Neuronal stem cell (in vitro differentiated cells): ENCODE results near the gene NOC4L.

Experiments used
- DNase-seq: peaks from one replicate; pipeline ENCODE4 v3.0.0-alpha.2; 2013; ENCODE audit warnings: low spot score
- H2AFZ ChIP-seq: one replicate; pipeline ENCODE4 v1.6.1; 2013; ENCODE audit warnings: mild to moderate bottlenecking, low read length, inconsistent platforms
- H2AK5ac ChIP-seq: 2 replicates; pipeline ENCODE4 v1.6.1; 2013; ENCODE audit warnings: low read depth, mild to moderate bottlenecking, inconsistent platforms, low read length, moderate library complexity, mixed read lengths
- H2BK120ac ChIP-seq: 2 replicates; pipeline ENCODE4 v1.6.1; 2013; ENCODE audit warnings: low read depth, mild to moderate bottlenecking, inconsistent platforms, low read length, moderate library complexity, mixed read lengths
- H2BK12ac ChIP-seq: one replicate; pipeline ENCODE4 v1.6.1; 2013; ENCODE audit warnings: low read length, inconsistent platforms
- H2BK15ac ChIP-seq: 2 replicates; pipeline ENCODE4 v1.6.1; 2013; ENCODE audit warnings: mild to moderate bottlenecking, low read length, inconsistent platforms, mixed read lengths
- H2BK5ac ChIP-seq: one replicate; pipeline ENCODE4 v1.6.1; 2013; ENCODE audit warnings: inconsistent platforms, mild to moderate bottlenecking, low read length, moderate library complexity
- H3K14ac ChIP-seq: one replicate; pipeline ENCODE4 v1.6.1; 2013; ENCODE audit warnings: low read length, inconsistent platforms
- H3K18ac ChIP-seq: 2 replicates; pipeline ENCODE4 v1.6.1; 2013; ENCODE audit warnings: low read length, inconsistent platforms
- H3K23ac ChIP-seq: 2 replicates; pipeline ENCODE4 v1.6.1; 2013; ENCODE audit warnings: low read depth, mild to moderate bottlenecking, mixed read lengths, low read length, inconsistent platforms; ENCODE audit not compliant: poor library complexity
- H3K27ac ChIP-seq: replicated peaks from 3 replicates; pipeline ENCODE4 v1.5.1; 2013; ENCODE audit warnings: low read length, inconsistent platforms
- H3K27me3 ChIP-seq, 3 experiments: 2 replicates each; pipeline ENCODE4 v1.6.1; 2013; ENCODE audit warnings: low read length in 3 of 3, mild to moderate bottlenecking in 2 of 3, inconsistent platforms in 1 of 3, low read depth in 1 of 3, mixed read lengths in 1 of 3, moderate library complexity in 1 of 3; ENCODE audit not compliant: control insufficient read depth in 3 of 3, insufficient read depth in 3 of 3
- H3K36me3 ChIP-seq, 2 donors: replicated peaks in 1 of 2; 2 replicates each; pipeline ENCODE4 v1.6.1; 2013; ENCODE audit warnings: low read length in 2 of 2; ENCODE audit not compliant: control insufficient read depth in 2 of 2, insufficient read depth in 2 of 2
- H3K4ac ChIP-seq: 2 replicates; pipeline ENCODE4 v1.6.1; 2013; ENCODE audit warnings: inconsistent platforms, mild to moderate bottlenecking, low read length, moderate library complexity
- H3K4me1 ChIP-seq, 2 donors: 1 replicate in 1 of 2; 2 replicates in 1 of 2; pipeline ENCODE4 v1.6.1; 2013; ENCODE audit warnings: low read length in 2 of 2, low read depth in 1 of 2; ENCODE audit not compliant: control insufficient read depth in 2 of 2, insufficient read depth in 1 of 2
- H3K4me2 ChIP-seq: one replicate; pipeline ENCODE4 v1.6.1; 2013; ENCODE audit warnings: mild to moderate bottlenecking, low read length, inconsistent platforms; ENCODE audit not compliant: insufficient read depth, poor library complexity, severe bottlenecking
- H3K4me3 ChIP-seq, 2 donors: 2 replicates each; pipeline ENCODE4 v1.5.1; 2013; ENCODE audit warnings: low read length in 2 of 2, mild to moderate bottlenecking in 2 of 2, inconsistent platforms in 1 of 2, moderate library complexity in 1 of 2
- H3K79me1 ChIP-seq: one replicate; pipeline ENCODE4 v1.6.1; 2013; ENCODE audit warnings: low read depth, mild to moderate bottlenecking, inconsistent platforms, low read length, moderate library complexity
- H3K9ac ChIP-seq: one replicate; pipeline ENCODE4 v1.6.1; 2013; ENCODE audit warnings: mild to moderate bottlenecking, low read depth, low read length, inconsistent platforms; ENCODE audit not compliant: poor library complexity
- H3K9me3 ChIP-seq, 2 donors: replicated peaks in 1 of 2; 2 replicates each; pipeline versions ENCODE3 to v1.6.1; 2013; ENCODE audit warnings: low read length in 2 of 2, mild to moderate bottlenecking in 2 of 2, inconsistent platforms in 1 of 2, low read depth in 1 of 2, mixed read lengths in 1 of 2, moderate library complexity in 1 of 2; ENCODE audit not compliant: control insufficient read depth in 2 of 2, insufficient read depth in 1 of 2
- H4K8ac ChIP-seq: one replicate; pipeline ENCODE4 v1.6.1; 2013; ENCODE audit warnings: low read depth, mild to moderate bottlenecking, inconsistent platforms, low read length, moderate library complexity
- H4K91ac ChIP-seq: one replicate; pipeline ENCODE4 v1.6.1; 2013; ENCODE audit warnings: low read length, low read depth, mild to moderate bottlenecking, inconsistent platforms; ENCODE audit not compliant: poor library complexity
- WGBS, 2 donors: extraction: QIAGEN DNeasy Blood & Tissue Kit; methylation state at CpG; one replicate each; pipeline ENCODE4 v1.1.7; 2013; ENCODE audit warnings: missing lambda C conversion rate in 2 of 2, mixed read lengths in 1 of 2; ENCODE audit not compliant: insufficient read length in 2 of 2, insufficient replicate concordance in 1 of 2; ENCODE audit errors: extremely low coverage in 2 of 2; 5-methylcytosine and 5-hydroxymethylcytosine counted together

NOC4L gene

DNA sequence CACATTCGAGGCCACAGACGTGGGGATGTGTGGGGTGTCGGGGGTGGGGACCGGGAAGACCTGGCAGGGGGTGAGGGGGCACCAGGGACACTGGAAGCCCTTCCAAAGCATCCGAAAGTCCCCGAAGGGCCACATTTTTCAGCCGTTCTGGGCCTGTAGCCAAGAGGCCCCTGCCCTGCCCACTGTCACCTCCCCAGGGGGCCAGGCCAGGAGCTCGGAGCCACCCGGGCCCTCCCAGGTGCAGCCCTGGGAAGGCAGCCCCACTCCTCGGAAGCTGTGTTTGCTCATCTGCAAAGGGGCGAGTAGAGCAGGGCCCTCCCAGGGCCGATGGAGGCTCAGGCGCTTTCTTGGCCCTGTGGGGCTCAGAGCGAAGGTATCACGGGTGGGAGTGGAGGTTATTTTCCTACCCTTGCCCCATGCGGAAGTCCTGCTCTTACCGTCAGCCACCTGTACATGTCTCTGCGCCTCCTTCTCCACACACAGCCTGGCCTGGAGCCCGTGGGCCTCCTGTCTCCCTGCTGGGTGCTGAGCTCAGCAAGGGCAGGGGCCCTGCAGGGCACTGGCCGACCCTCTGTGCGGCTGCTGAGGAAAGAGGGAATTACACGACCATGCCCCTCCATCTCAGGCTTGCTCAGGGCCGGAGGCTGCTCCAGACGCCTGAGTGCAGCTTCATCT, 27.2 kb downstream of the NOC4L start:
- no CpG with 5 or more reads among the region's 24 CpGs for WGBS, 2 donors
- Histone ChIP-seq H3K9me3 (no peaks in the 10 kb centered on the region), H3K27me3 (peaks cover 0 to 58% (median 0%) of the 10 kb centered on the region in 3 experiments), H4K8ac (peak overlapping the region; percentile 23), H2BK5ac (peak overlapping the region; percentile 66), H2AFZ (no peak overlapping the region), H3K14ac (no peak overlapping the region), H2BK15ac (peak overlapping the region; percentile 78), H3K36me3 (no peaks in the 10 kb centered on the region), H2AK5ac (peak overlapping the region; percentile 20), H3K18ac (peak overlapping the region; percentile 57), H3K4me1 (peaks cover 0 to 3% of the 10 kb centered on the region in 2 donors), H3K23ac (peak overlapping the region; percentile 83), H2BK12ac (peak overlapping the region; percentile 84), H3K27ac (no peak overlapping the region), H4K91ac (peak overlapping the region; percentile 22), H2BK120ac (no peak overlapping the region), H3K79me1 (peaks cover 6% of the 10 kb centered on the region), H3K9ac (no peak overlapping the region), H3K4me2 (no peak overlapping the region), H3K4ac (no peak overlapping the region), H3K4me3 (no peak overlapping the region)
- no peak for DNase-seq

DNA sequence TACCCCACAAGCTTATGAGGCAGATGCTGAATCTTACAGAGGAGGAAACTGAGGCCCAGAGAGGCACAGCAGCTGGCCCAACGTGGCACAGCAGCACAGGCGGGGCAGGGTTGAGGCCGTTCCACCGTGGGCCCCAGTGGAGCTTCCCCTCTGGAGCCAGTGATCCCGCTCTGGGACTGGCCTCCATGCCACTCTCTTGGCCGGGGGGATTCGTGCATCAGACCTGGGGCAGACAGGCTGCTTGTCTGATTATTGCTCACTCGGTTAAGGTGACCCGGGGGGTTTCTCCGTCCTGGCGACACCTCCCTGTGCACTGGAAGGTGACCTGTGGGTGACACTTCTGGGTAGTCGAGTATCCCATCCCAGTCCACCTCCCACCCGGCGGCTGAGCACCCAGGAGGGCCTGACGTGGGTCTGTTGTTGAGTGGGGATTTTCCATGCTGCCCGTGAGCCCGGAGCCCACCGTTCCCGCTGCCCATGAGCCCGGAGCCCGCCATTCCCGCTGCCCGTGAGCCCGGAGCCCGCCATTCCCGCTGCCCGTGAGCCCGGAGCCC, 27.8 kb downstream of the NOC4L start:
- Histone ChIP-seq H2AFZ (no peak overlapping the region), H3K79me1 (peaks cover 6% of the 10 kb centered on the region), H3K18ac (peak overlapping the region; percentile 48), H3K4ac (no peak overlapping the region), H2AK5ac (peak overlapping the region; percentile 20), H3K4me1 (peaks cover 0 to 5% of the 10 kb centered on the region in 2 donors), H3K36me3 (no peaks in the 10 kb centered on the region), H4K8ac (no peak overlapping the region), H3K9me3 (no peaks in the 10 kb centered on the region), H3K27me3 (peaks cover 0 to 63% (median 0%) of the 10 kb centered on the region in 3 experiments), H2BK12ac (peak overlapping the region; percentile 84), H2BK15ac (no peak overlapping the region), H3K4me2 (no peak overlapping the region), H3K9ac (no peak overlapping the region), H3K4me3 (no peak overlapping the region), H4K91ac (no peak overlapping the region), H2BK120ac (no peak overlapping the region), H3K23ac (no peak overlapping the region), H2BK5ac (no peak overlapping the region), H3K27ac (no peak overlapping the region), H3K14ac (no peak overlapping the region)
- no peak for DNase-seq
- no CpG with 5 or more reads among the region's 28 CpGs for WGBS, 2 donors

DNA sequence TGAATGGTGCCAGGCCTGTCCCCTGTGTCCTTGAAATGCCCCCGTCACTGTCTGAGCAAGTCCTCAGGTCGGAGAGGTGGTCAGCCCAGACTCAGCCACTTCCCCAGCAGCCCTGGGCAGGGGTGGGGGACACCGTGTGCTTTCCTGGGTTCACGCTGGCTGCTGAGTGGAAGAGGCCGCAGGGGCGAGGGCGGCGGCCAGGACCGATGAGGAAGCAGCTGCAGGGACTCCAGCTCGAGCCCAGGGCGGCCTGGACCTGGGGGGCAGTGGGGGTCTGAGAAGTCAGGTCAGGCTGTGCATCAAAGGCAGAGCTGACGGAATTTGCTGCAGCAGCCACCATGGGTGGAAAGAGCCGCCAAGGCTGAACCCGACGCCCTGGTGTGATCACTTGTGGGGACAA, 28.4 kb downstream of the NOC4L start:
- H3K27ac ChIP-seq: no peak overlapping the region
- peak overlapping the region; percentile 63 for H2AK5ac ChIP-seq
- peaks cover 0 to 5% of the 10 kb centered on the region in 2 donors for H3K4me1 ChIP-seq
- no peak overlapping the region for H2BK120ac ChIP-seq
- no peak overlapping the region for H4K8ac ChIP-seq
- no peak overlapping the region for H3K14ac ChIP-seq
- H2BK5ac ChIP-seq: no peak overlapping the region
- no peak overlapping the region for H2BK15ac ChIP-seq
- WGBS, 2 donors: no CpG with 5 or more reads among the region's 15 CpGs
- H3K23ac ChIP-seq: peak overlapping the region; percentile 87
- H3K4me2 ChIP-seq: no peak overlapping the region
- DNase-seq: no peak
- H3K4ac ChIP-seq: no peak overlapping the region
- no peaks in the 10 kb centered on the region for H3K9me3 ChIP-seq
- peaks cover 0 to 67% (median 0%) of the 10 kb centered on the region in 3 experiments for H3K27me3 ChIP-seq
- H2BK12ac ChIP-seq: no peak overlapping the region
- H3K36me3 ChIP-seq: no peaks in the 10 kb centered on the region
- no peak overlapping the region for H3K4me3 ChIP-seq
- no peak overlapping the region for H3K9ac ChIP-seq
- H3K79me1 ChIP-seq: peaks cover 6% of the 10 kb centered on the region
- H4K91ac ChIP-seq: no peak overlapping the region
- no peak overlapping the region for H3K18ac ChIP-seq
- no peak overlapping the region for H2AFZ ChIP-seq

DNA sequence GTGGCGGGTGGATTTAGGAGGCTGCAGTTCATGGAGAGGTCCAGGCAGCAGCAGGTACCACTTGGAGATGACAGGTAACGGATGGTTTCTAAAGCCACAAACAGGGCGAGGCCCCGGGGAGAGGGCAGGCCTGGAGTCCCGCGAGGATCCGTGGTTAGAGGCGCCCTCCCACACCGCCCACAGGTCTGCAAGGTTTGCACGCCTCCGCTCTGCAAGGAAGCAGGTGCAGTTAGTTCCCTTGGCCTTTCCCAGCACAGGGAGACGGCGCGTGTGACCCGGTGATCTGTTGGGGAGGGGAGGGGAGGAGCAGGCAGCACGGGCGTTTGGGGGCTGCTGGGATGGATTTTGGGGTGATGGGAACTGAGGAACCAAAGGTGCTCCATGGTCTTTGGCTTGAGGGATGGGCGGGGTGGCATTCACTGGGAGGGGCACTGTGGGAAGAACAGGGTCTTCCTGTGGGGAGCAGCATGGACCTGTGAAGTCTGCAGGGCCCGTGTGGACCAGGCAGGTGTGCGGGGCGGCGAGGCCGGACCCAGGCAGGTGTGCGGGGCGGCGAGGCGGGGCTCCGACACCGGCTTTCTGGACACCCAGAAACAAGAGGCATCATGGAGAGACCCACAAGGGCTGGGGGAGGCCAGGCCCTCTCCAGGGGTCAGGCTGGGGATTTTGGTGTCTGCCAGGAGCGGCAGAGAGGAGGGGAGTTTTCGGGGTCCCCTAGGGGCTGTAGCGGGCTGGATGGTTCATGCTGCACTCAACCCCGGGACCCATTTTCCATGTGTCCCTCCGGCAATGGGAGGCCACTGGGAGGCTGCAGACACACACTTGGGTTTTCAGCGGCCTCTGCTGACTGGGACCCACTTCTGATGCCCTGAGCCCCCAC, 29.1 kb downstream of the NOC4L start:
- peak overlapping the region; percentile 84 for H2AK5ac ChIP-seq

More for the DNA sequence above, 29.1 kb downstream of the NOC4L start:
- no peak overlapping the region for H2BK12ac ChIP-seq
- H3K36me3 ChIP-seq: no peaks in the 10 kb centered on the region
- H3K23ac ChIP-seq: no peak overlapping the region
- peaks cover 0 to 67% (median 0%) of the 10 kb centered on the region in 3 experiments for H3K27me3 ChIP-seq
- peak overlapping the region; percentile 31 for H3K14ac ChIP-seq
- peaks cover 4% of the 10 kb centered on the region for H3K79me1 ChIP-seq
- H2BK5ac ChIP-seq: peak overlapping the region; percentile 75
- no peak overlapping the region for H4K8ac ChIP-seq
- no peak overlapping the region for H4K91ac ChIP-seq
- H3K4me3 ChIP-seq: no peak overlapping the region
- DNase-seq: no peak
- no peak overlapping the region for H2AFZ ChIP-seq
- H3K4ac ChIP-seq: no peak overlapping the region
- peak overlapping the region; percentile 71 for H3K18ac ChIP-seq
- no peak overlapping the region for H2BK120ac ChIP-seq
- no peak overlapping the region for H3K4me2 ChIP-seq
- no peaks in the 10 kb centered on the region for H3K9me3 ChIP-seq
- peaks cover 0 to 8% of the 10 kb centered on the region in 2 donors for H3K4me1 ChIP-seq
- no CpG with 5 or more reads among the region's 35 CpGs for WGBS, 2 donors
- H2BK15ac ChIP-seq: peak overlapping the region; percentile 94
- H3K9ac ChIP-seq: no peak overlapping the region
- H3K27ac ChIP-seq: no peak overlapping the region
